ENCODE measurements around the gene MUL1.
A peak's percentile ranks its signal among the peaks of the same experiment; 100 is the strongest.

The MUL1 gene

DNA sequence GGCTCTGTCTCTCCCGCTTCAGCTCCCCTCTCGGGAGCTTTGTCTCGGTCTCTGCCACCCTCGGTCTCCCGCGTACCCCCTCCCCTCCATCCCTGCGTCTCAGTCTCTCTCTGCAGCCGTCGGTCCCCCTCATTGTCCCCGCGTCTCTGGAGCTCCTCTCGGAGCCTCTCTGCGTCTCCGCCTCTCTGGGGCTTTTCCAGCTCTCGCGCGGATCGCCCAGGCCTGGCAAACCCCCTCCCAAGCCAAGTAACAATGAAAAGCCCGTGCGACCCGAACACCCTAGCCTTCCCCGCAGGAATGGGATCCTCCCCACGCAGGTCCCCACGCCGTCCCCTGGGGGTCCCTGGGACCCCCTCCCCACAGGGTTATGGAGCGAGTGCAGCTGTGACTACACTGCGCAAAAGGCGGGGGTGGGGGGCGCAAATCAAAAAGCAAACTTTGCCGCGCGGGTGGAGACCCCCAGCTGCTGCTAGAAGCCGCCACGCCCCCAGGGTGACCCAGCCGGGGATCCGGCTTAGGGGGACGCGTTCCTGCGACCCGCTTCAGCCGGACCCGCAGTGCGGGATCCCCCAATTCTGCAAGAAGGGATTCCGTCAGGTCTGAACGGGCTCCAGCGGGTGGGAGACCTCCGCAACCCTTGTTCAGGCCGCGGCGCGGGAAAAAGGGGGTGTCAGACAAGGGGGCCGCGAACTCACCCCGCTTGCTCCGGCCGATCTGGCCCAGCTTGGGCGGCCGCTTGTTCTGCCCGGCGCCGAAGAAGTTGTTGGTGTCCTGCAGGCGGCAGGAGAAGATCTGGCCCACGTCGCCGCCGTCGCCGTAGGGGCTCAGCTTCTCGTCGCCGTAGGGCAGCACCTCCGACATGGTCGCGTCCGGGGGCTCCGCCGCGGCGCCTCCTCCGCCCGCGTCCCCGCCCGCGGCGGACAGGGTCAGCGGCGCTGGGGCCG lies 23.2 kb downstream of the MUL1 start:
- H3K9me3 ChIP-seq (ENCODE audit: control insufficient read depth, insufficient read depth, low read length): no peaks in the 10 kb centered on the region
- peaks cover 84% of the 10 kb centered on the region for H3K27me3 ChIP-seq (ENCODE audit: control insufficient read depth, insufficient read depth, low read length)
- H3K4me3 ChIP-seq (ENCODE audit: low read depth, low read length): peak overlapping the region; percentile 77
- H3K36me3 ChIP-seq (ENCODE audit: control insufficient read depth, insufficient read depth, low read length): no peaks in the 10 kb centered on the region
- H3K4me1 ChIP-seq (ENCODE audit: control insufficient read depth, insufficient read depth, low read length): peaks cover 26% of the 10 kb centered on the region
- H3K9ac ChIP-seq (ENCODE audit: low read depth, low read length): no peak overlapping the region
- H3K27ac ChIP-seq (ENCODE audit: low read depth, low read length): no peak overlapping the region

DNA sequence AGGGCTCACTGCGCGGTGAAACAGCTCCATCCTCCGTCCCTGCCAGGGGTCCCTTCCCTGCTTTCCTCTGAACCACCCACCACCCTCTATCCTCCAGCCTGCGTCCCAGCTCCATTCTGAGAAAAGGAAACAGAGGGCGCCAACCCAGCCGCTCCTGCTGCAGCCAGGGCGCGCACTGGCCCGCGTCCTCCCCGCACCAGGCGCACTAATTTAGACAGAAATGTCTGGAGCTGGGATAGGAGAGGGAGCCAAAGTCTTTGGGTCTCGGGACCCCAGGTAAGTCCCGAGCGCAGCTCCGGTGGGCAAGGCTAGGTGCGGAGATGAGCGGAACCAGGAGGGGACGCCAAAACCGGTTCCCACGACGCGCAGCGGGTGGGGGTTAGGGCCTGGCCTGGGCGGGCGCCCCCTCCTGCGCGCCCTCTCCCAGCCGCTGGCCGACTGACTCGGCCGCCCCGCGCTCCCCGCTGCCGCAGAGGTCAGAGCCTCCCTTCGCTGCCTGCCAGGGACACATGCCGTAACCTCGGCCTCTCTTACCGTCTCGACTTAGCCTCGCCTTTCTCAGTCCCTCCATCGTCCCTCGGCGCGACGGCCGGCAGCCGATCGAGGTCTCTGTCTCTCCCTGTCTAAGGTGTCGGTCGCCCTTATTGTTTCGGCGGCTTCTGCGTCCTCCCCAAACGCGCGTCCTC lies 24.0 kb downstream of the MUL1 start:
- peaks cover 76% of the 10 kb centered on the region for H3K27me3 ChIP-seq (ENCODE audit: control insufficient read depth, insufficient read depth, low read length)
- H3K9me3 ChIP-seq (ENCODE audit: control insufficient read depth, insufficient read depth, low read length): no peaks in the 10 kb centered on the region
- H3K27ac ChIP-seq (ENCODE audit: low read depth, low read length): no peak overlapping the region
- H3K4me3 ChIP-seq (ENCODE audit: low read depth, low read length): peak overlapping the region; percentile 77
- H3K36me3 ChIP-seq (ENCODE audit: control insufficient read depth, insufficient read depth, low read length): no peaks in the 10 kb centered on the region
- H3K9ac ChIP-seq (ENCODE audit: low read depth, low read length): no peak overlapping the region
- H3K4me1 ChIP-seq (ENCODE audit: control insufficient read depth, insufficient read depth, low read length): peaks cover 26% of the 10 kb centered on the region

DNA sequence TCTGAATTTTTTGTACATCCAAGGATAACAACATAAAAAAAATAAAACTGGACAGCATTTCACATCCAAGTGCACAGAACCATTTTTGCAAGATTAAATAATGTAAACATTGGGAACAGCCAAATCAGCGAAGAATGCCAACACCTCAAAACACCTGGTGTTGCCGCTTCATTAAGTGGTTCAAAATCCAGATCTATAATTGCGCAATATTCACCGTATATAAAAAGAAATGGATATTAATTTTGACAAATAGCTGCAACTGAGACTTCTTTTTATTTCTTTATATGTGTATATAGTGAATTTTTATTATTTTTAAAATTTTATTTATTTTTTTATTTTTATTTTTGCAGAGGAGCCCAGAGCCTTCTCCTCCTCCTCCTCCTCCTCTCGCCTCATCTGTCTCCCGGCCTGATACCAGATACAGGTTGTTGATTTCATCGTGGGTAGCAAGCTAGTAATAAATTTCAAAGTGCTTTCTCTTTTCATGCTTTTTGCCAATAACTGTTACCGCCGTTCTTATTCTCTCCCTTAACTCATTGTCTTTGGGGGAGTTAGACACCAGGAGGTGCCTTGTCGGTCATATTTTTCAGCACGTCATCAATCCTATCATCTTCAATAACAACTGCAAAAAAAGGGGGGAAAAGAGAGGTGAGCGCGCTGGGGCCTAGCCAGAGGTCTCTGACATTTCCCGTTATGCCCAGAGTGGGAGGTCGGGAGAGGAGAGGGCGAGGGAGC lies 24.7 kb downstream of the MUL1 start:
- Histone ChIP-seq H3K4me1 (ENCODE audit: control insufficient read depth, insufficient read depth, low read length) (peaks cover 26% of the 10 kb centered on the region), H3K9me3 (ENCODE audit: control insufficient read depth, insufficient read depth, low read length) (no peaks in the 10 kb centered on the region), H3K27ac (ENCODE audit: low read depth, low read length) (no peak overlapping the region), H3K36me3 (ENCODE audit: control insufficient read depth, insufficient read depth, low read length) (no peaks in the 10 kb centered on the region), H3K27me3 (ENCODE audit: control insufficient read depth, insufficient read depth, low read length) (peaks cover 76% of the 10 kb centered on the region), H3K4me3 (ENCODE audit: low read depth, low read length) (peak overlapping the region; percentile 77), H3K9ac (ENCODE audit: low read depth, low read length) (no peak overlapping the region)

DNA sequence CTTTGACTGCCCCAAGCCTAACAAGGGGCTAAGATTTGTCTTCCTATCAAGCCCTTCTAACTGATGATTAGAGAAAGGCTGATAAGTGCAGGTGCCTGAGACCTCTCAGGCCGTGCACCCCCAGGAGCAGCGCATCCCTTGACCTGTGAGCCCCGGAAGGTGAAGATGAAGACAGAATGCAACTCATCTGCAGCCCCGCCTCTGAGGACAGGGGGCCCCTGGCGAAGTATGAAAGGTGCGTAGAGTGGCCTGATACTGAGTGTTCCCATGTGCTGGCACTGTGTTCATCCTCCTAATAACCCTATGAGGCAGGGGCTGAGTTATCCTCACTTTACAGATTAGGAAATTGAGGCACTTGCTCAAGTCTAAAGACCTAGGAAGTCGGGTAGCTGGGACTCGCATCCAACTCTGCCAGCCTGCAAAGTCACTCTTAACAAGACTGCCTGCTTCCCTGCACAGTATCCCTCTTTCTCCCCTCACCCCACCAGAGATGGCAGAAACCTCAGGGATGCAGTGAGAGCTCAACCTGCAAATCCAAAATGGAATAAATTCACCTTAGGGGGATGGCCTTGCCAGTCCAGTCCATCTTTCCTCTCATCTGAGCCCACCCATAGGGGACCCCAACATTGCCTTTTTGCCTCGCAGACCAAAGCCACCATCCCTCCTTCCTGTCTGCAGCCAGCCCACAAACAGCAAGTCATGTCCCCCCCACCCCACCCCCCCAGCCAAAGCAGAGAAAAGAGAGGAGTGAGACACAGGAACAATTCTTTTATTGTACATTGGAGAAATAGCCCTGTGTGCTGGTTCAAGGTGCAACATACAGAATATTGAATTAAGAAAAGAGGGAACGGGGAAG lies 26.1 kb downstream of the MUL1 start:
- Histone ChIP-seq H3K9ac (ENCODE audit: low read depth, low read length) (no peak overlapping the region), H3K36me3 (ENCODE audit: control insufficient read depth, insufficient read depth, low read length) (no peaks in the 10 kb centered on the region), H3K27ac (ENCODE audit: low read depth, low read length) (no peak overlapping the region), H3K27me3 (ENCODE audit: control insufficient read depth, insufficient read depth, low read length) (peaks cover 74% of the 10 kb centered on the region), H3K9me3 (ENCODE audit: control insufficient read depth, insufficient read depth, low read length) (no peaks in the 10 kb centered on the region), H3K4me3 (ENCODE audit: low read depth, low read length) (no peak overlapping the region), H3K4me1 (ENCODE audit: control insufficient read depth, insufficient read depth, low read length) (peaks cover 26% of the 10 kb centered on the region)

DNA sequence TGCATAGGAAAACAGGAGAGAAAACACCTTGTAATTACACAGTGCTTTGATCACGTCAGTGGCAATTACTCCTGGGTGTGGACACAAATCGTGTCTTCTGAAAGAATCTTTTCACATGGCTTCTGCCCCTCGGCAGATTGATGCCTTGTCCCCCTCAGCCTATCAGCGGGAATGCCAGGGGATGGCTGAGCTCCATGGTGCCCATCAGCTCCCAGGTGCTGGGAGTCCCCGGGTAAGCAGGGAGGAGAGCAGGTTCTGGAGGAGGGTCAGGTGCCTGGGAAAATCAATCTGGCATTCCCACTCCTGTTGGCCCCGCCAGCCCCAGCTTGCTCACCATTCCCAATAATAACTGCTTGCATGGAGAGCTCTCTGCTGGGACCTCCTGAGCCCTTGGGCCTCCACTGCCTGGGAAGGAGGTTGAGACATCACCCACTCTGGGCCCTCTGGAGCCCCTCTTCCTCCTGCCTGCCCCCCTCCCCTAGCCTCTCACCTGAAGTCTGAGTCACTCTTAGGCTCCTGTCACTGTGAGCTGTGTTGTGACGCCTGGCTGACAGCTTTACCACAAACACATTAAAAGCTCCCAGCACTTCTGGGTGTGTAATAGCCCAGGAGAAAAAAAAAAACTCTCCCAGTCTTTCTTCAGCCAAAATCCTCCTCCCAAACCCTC lies 26.9 kb downstream of the MUL1 start:
- H3K9me3 ChIP-seq (ENCODE audit: control insufficient read depth, insufficient read depth, low read length): no peaks in the 10 kb centered on the region
- peaks cover 33% of the 10 kb centered on the region for H3K4me1 ChIP-seq (ENCODE audit: control insufficient read depth, insufficient read depth, low read length)
- H3K27ac ChIP-seq (ENCODE audit: low read depth, low read length): peak overlapping the region; percentile 59
- H3K4me3 ChIP-seq (ENCODE audit: low read depth, low read length): no peak overlapping the region
- H3K9ac ChIP-seq (ENCODE audit: low read depth, low read length): no peak overlapping the region
- H3K36me3 ChIP-seq (ENCODE audit: control insufficient read depth, insufficient read depth, low read length): no peaks in the 10 kb centered on the region
- peaks cover 73% of the 10 kb centered on the region for H3K27me3 ChIP-seq (ENCODE audit: control insufficient read depth, insufficient read depth, low read length)

DNA sequence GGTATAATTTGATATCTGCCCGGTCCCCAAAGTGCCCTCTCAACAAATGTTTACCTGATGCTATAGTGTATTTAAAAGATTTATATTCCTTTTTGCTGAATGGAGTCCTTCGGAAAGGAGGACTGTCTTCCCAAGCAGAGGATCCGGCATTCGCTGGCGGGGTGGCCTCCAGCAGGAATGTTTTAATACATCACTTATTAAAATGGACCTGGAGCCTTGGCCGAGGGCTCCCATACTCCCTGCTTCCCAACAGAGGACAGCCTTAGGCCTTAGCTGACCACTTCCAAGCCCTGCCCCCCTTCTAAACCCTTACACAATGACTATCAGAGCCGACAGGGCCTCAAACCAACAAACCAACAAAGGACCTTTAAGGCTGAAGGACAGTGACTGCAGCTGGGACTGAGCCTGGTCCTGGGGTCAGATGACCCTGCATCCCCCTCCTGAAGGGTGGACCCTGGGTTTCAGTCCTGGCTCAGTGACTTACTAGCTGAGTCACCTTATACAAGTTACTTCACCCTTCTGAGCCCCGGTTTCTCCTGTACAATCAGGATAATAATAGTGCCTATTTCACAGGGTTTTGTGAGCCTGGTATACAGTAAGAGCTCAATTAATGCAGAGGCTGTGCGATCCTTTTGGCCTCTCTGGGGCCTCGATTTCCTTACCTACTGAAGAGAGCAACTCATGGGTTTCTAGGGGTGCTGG lies 27.6 kb downstream of the MUL1 start:
- Histone ChIP-seq H3K9ac (ENCODE audit: low read depth, low read length) (no peak overlapping the region), H3K27me3 (ENCODE audit: control insufficient read depth, insufficient read depth, low read length) (peaks cover 78% of the 10 kb centered on the region), H3K4me3 (ENCODE audit: low read depth, low read length) (no peak overlapping the region), H3K9me3 (ENCODE audit: control insufficient read depth, insufficient read depth, low read length) (no peaks in the 10 kb centered on the region), H3K36me3 (ENCODE audit: control insufficient read depth, insufficient read depth, low read length) (no peaks in the 10 kb centered on the region), H3K27ac (ENCODE audit: low read depth, low read length) (peak overlapping the region; percentile 59), H3K4me1 (ENCODE audit: control insufficient read depth, insufficient read depth, low read length) (peaks cover 36% of the 10 kb centered on the region)

DNA sequence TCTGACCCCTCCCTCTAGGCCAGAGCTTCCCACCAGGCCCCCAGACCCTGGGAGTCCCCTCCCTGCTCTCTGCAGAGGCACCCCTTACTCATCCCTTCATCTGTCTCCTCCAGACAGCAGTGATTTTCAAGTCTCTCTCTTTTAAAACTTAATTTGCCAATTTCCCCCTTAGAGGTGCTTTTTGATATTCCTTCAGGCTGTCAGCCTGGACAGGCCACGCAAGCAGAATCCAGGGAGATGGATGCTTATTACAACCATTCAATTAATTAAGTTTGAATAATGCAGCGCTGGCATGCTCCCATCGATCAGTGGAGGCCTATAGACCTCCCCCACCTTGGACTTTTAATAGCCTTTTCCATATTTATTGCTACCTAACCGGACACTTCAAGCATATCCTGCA lies 28.1 kb downstream of the MUL1 start:
- Histone ChIP-seq H3K9me3 (ENCODE audit: control insufficient read depth, insufficient read depth, low read length) (no peaks in the 10 kb centered on the region), H3K4me3 (ENCODE audit: low read depth, low read length) (no peak overlapping the region), H3K36me3 (ENCODE audit: control insufficient read depth, insufficient read depth, low read length) (no peaks in the 10 kb centered on the region), H3K4me1 (ENCODE audit: control insufficient read depth, insufficient read depth, low read length) (peaks cover 36% of the 10 kb centered on the region), H3K9ac (ENCODE audit: low read depth, low read length) (no peak overlapping the region), H3K27ac (ENCODE audit: low read depth, low read length) (no peak overlapping the region), H3K27me3 (ENCODE audit: control insufficient read depth, insufficient read depth, low read length) (peaks cover 74% of the 10 kb centered on the region)

DNA sequence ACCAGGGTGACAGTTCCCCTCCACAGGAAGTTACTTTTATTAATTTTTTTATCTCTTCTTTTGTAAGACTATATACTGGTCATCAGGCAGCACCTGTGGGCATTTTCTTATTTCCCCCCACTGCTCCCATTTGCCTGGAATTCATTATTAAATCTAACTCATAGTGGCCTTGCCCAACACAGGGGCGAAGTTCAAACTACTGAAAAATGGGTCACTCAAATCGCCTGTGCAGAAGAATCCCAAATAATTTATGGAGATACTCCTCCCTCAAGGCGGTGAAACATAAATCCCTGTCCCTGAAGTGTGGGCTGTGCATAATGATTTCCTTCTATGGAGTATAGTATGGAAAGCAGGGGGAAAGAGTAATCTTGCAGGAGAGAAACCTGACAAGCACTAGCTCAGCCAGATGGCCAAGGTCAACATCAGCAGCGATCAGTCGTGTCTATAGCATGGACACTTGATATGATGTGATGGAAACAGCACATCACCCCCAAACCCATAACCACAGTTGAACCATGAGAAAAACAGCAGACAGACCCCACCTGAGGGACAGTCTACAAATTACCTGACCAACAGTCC lies 29.8 kb downstream of the MUL1 start:
- no peak overlapping the region for H3K27ac ChIP-seq (ENCODE audit: low read depth, low read length)
- peaks cover 57% of the 10 kb centered on the region for H3K27me3 ChIP-seq (ENCODE audit: control insufficient read depth, insufficient read depth, low read length)
- no peaks in the 10 kb centered on the region for H3K9me3 ChIP-seq (ENCODE audit: control insufficient read depth, insufficient read depth, low read length)
- H3K4me3 ChIP-seq (ENCODE audit: low read depth, low read length): no peak overlapping the region
- no peaks in the 10 kb centered on the region for H3K36me3 ChIP-seq (ENCODE audit: control insufficient read depth, insufficient read depth, low read length)
- H3K4me1 ChIP-seq (ENCODE audit: control insufficient read depth, insufficient read depth, low read length): peaks cover 31% of the 10 kb centered on the region
- H3K9ac ChIP-seq (ENCODE audit: low read depth, low read length): no peak overlapping the region

DNA sequence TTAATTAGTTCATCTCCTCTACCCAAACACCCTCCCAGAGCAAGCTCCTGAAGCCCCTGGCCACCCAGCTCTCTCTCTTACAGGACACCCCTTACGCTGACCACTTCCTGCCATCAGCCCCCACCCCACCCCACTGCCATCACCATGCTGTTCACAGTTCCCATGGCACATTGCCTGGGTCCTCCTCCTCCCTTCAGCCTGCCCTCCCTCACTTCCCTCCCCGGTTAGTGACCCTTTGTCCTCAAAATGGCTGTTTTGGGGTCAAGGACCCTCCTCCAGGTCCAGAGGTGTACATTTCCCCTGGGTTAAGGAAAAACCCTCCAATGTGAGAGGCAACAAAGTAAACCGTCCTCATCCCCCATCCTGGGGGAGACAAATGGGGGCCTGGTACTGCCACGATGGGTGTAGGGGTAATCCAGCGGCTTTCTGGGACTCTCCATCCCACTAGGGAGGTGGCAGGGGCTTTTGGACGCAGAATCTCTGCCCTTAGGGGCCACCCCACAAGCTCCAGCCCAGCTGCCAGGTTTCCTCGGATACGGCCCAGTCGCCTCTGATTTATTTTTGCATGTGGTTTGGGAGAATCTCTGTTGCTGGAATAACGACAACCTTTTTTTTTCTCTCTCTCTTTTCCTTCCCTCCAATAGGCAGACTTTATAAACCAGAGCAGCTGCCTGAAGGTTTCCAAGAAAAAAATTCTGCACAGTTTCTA lies 30.4 kb downstream of the MUL1 start:
- Histone ChIP-seq H3K4me1 (ENCODE audit: control insufficient read depth, insufficient read depth, low read length) (peaks cover 29% of the 10 kb centered on the region), H3K9me3 (ENCODE audit: control insufficient read depth, insufficient read depth, low read length) (no peaks in the 10 kb centered on the region), H3K4me3 (ENCODE audit: low read depth, low read length) (no peak overlapping the region), H3K27me3 (ENCODE audit: control insufficient read depth, insufficient read depth, low read length) (peaks cover 50% of the 10 kb centered on the region), H3K9ac (ENCODE audit: low read depth, low read length) (no peak overlapping the region), H3K27ac (ENCODE audit: low read depth, low read length) (no peak overlapping the region), H3K36me3 (ENCODE audit: control insufficient read depth, insufficient read depth, low read length) (no peaks in the 10 kb centered on the region)
